Epidermal melanocyte (primary cell): ENCODE measurements around the gene ARHGAP15.

ENCODE experiments used
- DNase-seq: peaks from one replicate; pipeline ENCODE4 v3.0.0; 2011; ENCODE audit warnings: low spot score; ENCODE audit not compliant: insufficient read length

ARHGAP15 gene

GRCh38 chr2:143262389-143262788 lies 133.2 kb downstream of the ARHGAP15 start:
- no peak for DNase-seq

GRCh38 chr2:143263066-143263625 lies 133.9 kb downstream of the ARHGAP15 start:
- no peak for DNase-seq

DNA sequence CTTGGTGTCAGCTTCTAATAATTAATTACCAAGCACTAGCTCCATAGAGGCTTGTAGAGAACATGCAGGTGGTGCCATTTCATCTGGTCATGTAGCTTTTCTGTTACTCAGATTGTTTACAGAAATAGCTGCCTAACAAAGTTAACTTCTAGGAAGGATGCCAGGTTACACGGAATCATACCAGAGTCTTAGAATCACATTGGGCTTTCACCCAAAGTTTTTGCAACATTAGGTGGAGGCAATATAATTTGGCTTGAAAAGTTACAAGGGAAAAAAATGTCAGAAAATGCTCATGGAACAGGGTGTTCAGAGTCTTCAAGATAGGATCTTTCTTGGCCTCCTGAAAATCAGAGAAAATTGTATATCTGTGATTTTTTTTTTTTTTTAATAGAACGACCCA lies 135.6 kb downstream of the ARHGAP15 start:
- DNase-seq: no peak

DNA sequence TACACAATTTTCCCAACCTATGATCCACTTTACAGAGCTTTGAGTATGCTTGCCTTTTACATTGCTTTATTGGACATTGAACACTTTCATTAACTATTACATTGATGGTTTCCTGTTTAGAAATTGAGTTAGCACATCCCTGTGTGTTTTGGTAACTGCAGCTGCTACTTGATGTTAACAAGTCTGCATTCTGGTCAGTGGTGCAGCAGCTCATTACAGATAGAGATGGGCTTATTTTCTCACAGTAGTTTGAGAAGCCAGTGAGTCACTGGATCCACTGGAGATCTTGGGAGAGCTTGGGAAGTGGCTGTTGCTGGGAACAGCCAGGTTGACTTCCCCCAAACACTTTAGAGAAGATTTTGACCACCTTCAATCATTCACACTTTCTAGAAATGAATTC lies 150.5 kb downstream of the ARHGAP15 start:
- no peak for DNase-seq

DNA sequence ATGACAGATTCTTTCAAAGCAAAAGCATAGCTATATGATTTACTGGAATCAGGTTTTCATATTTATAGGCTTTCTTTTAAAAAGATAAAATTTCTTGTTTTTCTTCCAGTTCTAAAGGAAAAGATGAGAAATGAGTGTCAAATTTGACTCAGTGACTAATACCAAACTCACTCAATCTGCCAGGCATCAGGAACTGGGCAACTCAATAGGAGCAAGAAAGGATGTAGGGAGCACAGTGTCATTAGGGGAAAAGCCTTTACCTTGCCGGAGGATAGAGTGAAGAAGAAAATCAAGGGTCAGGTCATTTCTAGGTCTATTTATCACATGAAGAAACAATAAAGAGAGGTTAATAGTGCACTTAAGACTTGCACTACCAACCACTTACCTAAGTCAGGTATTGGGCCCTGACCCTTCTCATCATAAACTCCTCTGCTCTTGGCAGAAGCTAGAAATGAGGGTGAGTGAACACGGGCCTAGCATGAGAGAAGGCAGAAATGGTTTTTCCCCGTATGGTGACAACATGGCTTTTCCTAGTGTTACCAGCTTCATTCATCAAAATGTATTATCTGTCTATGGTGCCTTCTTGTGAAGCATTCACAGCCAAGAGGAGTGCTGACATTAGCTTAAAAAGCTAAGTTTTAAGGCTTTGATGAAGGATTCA lies 151.0 kb downstream of the ARHGAP15 start:
- no peak for DNase-seq

DNA sequence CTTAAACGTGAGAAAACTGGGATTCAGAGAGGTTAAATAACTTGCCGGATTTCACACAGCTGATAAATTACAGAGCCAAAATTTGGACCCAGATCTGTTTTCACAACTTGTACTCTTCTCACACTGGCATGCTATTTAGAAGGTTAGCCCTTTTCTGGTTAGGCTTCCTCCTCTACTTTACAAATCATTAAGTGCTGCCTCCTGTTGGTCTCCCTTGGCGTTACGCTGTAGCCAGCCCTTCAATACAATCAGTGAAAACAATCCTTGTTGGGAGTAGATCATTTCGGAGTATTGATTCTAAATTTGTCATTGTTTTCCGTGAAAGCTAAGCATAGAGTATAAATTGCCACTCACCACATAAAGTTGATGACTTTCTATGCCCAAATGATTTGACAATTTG lies 153.5 kb downstream of the ARHGAP15 start:
- DNase-seq: no peak

DNA sequence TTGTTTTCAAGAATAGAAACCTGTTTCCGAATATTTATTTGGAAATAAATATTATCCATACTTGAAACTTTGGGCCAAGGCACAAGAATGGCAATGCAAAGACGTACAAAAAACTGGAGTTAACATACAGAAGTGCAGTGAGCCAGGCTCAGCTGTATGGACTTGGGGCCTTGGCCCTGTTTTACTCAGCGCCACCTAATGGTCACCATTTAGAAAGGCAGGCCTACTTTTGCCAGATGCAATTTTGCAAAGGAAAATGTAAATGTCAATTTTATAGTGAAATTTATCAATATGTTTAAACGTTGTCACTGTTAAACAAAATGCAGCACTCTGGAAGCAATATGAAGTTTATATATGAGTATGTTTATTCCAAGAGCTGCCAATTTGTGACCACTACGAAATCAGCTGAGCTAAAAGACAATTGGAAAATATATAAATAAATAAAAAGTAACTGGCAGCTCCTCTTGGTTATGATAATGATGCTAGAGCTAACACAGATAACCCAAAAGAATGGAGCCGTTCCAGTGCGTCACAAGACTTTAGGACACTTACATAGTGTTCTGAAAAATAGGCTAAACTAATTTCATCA lies 155.0 kb downstream of the ARHGAP15 start:
- no peak for DNase-seq

GRCh38 chr2:143289025-143289424 lies 159.8 kb downstream of the ARHGAP15 start:
- no peak for DNase-seq

GRCh38 chr2:143290221-143290620 lies 161.0 kb downstream of the ARHGAP15 start:
- no peak for DNase-seq

DNA sequence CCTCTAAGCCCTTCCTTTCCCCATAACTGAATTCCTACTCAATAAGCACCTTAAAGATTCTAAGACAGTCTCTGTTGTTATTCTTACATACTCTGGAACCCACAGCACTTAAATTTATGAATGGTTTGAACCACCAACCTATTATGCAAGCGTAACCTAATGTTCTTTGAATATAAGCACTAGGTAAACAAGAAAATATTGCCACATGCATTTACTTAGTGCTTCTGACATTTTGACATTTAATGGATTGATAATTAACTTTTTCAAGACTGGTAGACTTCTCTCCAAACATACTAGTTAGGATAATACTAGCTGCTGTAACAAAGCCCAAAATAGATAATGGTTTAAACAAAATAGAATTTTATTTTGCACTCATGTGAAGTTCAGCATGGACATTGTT lies 164.8 kb downstream of the ARHGAP15 start:
- no peak for DNase-seq

DNA sequence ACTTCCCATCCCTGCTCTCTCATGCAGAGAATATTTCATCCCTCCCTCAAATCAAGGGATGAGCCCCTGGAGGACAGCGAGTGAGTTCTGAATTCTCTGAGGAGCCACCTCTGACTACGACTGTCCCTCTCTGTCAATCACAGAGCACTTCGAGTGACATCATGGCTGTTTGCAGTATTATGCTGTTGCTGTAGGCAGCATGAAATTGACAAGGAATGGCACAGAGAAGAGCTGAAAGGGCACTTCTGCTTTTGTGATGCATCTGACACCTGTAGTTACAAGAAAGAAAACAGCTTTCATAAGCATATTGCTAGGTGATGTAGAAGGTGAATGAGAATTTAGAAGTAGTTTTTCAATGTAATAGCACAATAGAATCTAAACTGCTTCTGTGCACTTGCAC lies 166.9 kb downstream of the ARHGAP15 start:
- DNase-seq: no peak

DNA sequence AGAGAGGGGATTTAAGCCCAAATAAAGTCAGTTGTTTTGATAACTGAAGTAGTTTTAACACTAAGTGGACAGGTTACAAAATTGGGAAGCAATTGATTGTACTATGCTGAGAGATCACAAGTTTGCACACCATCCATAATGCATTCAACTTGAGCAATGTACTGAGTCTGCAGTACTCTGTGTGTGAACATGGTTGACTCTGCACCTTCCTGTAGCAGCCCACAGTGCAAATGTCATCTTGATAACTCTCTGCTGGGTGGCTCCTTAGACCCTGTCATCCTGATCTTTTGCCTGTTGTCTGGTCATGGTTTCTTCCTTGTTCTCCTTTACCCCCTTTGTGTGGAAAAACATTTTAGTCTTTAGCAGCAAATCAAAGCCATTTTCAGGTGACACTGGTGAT lies 168.0 kb downstream of the ARHGAP15 start:
- DNase-seq: no peak

GRCh38 chr2:143300536-143300935 lies 171.3 kb downstream of the ARHGAP15 start:
- DNase-seq: no peak

GRCh38 chr2:143311426-143311825 lies 182.2 kb downstream of the ARHGAP15 start:
- DNase-seq: no peak

DNA sequence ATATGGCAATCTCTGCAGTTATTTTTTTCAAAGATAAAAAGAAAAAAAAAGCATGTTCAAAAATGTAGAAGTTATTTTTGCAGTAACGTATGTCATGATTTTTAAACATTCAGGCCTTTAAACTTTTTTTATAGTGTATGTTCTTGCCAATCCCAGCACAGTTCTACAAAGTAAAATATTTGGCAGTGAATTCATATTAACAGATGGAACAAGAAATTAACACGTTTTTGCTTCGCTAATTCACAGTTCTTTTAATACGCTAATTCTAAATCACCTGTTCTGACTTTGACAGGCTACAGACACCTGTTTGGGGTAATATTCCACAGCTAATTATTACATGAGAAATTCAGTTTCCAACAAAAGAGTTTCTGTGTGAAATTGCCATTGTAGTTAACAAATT lies 183.2 kb downstream of the ARHGAP15 start:
- DNase-seq: no peak

DNA sequence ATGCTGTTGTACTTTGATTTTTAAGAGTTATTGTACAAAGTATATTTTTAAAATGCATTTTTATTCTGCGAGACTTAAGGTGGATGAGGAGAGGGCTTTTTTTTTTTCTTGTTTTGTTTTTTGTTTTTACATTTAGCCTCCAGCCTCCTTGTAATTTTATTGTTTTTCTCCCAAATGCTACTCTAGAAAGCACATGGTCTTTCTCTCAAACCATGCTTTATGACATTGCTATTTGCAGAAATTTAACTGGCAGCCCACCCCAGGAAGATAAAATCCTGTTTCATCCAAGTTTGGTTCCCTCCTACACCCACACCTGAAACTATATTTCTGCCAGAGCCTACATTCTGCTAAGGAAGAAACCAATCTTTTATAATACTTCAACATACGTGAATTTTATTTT lies 184.6 kb downstream of the ARHGAP15 start:
- no peak for DNase-seq

DNA sequence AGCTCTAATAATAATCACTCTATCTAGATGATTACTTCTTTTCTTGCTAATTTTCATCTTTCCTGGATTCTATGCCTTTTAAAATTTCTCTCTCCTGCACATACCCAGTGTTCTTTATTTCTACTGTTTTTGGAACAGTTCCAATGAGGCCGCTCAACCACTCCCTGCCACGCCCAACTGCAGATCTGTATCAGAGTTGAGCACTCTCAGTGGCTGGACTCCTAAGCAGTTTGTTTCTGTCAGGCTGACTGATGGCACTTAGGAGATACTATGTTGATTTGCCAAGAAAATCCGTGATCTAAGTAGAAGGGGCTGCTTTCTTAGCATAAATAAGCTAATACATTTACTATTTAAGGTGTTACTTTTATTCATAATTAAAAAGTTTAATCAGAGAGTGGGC lies 192.8 kb downstream of the ARHGAP15 start:
- DNase-seq: no peak

GRCh38 chr2:143329288-143329687 lies 200.1 kb downstream of the ARHGAP15 start:
- DNase-seq: no peak

DNA sequence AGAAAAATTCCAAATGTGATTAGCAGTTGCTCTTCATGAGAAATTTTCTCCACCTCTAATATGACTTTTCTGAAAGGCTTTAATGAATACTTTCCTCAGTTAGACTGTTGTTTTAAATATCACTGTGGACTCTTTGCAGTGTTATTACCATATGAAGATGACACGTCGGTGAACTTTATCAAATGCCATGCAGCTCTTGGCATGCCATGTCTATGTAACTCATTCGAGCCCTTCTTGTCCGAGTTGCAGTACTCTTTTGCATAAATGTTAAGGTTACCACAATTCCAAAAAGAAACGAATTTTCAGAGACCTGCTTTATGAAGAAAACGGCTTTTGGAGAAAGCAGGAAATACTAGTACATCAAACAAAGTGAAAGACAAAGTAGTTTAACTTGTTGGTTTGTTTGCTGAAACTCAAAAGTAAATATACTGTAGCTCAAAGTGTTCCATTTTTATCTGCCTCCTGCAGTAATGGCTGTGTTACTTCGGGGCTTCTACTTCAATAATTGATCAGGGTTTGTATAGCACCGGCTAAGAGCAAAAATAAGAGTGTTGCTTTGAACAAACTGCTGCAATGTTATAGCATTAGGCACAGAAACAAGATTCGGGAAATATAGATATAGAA lies 204.1 kb downstream of the ARHGAP15 start:
- DNase-seq: no peak

DNA sequence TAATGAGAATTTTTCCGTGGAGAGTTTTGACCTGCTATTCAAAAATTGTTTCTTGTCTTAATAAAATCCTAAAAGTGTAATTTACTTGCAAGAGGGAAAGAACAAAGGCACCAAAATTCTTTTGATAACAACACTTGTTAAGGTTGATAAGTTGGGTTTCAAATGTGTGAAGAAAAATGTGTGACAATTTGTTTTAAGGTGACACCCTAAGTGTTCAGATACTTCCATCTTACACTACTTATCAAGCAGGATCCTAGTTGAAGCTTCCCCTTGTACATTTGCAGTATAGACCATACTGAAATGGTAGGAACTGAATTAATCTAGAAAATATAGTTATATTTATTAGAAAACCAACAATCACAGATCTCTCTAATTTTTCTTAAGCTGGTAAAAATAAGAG lies 204.6 kb downstream of the ARHGAP15 start:
- no peak for DNase-seq

DNA sequence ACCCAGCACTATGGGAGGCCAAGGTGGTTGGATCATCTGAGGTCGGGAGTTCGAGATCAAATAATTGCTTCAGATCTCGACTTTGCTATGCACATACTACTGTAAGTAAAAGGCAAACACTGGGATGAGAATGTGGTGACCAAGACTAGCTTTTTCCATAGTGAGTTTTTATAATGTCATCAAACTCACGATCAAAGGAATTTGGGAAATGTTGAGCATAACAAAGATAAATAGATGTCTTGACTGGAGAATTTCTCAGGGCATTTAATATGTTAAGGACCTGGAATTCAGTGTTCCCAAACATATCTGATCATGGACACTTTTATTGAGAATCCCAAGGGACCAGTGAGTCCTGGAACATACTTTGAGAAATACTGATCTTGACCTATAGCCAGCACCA lies 205.6 kb downstream of the ARHGAP15 start:
- no peak for DNase-seq

- no peak for DNase-seq
Measured at GRCh38 chr2:143336719-143337210, 207.5 kb downstream of the ARHGAP15 start.

GRCh38 chr2:143341478-143341877 lies 212.3 kb downstream of the ARHGAP15 start:
- no peak for DNase-seq
